B cell (primary cell): ENCODE results near the gene RPL13A. TPM values are rescaled to one million over a fixed set of nuclear protein-coding genes. Genes with fewer than 3 reads are reported as not detected.

Experiments used
- ATAC-seq: fragments of 200-7000 bp; cut with Tn5 transposase; one replicate; pipeline ENCODE4 v1.10.0; 2021; ENCODE audit warnings: low read depth, mild to moderate bottlenecking, moderate number of reproducible peaks, moderate library complexity
- CTCF ChIA-PET: fragments of 350-600 bp; sonication (Branson Sonifier 250); formaldehyde crosslinking; loops from one replicate; lab custom pipeline; 2021; ENCODE audit warnings: antibody characterized with exemption, inconsistent platforms; lab: Charles Lee
- POLR2A ChIA-PET: fragments of 350-600 bp; sonication (Branson Sonifier 250); formaldehyde crosslinking; loops from one replicate; lab custom pipeline; 2021; ENCODE audit warnings: antibody characterized with exemption; lab: Charles Lee
- DNase-seq: peaks from one replicate; pipeline ENCODE4 v3.0.0; 2013
- H2AFZ ChIP-seq: 2 replicates; pipeline ENCODE4 v1.6.1; 2012; ENCODE audit warnings: mild to moderate bottlenecking, low read depth, low read length; ENCODE audit not compliant: insufficient read depth, poor library complexity, severe bottlenecking
- H3K27ac ChIP-seq, 2 donors: 1 replicate in 1 of 2; 2 replicates in 1 of 2; pipeline ENCODE4 v1.5.1; 2012 to 2013; ENCODE audit warnings: low read length in 2 of 2, mild to moderate bottlenecking in 2 of 2, moderate library complexity in 1 of 2
- H3K27me3 ChIP-seq, 4 experiments: fragments of 200-600 bp in 1 of 4; sonication (generic) in 1 of 4; replicated peaks in 1 of 4; 1 replicate in 2 of 4; 2 replicates in 2 of 4; pipeline versions ENCODE4 v1.6.1 to v1.7.0; 2013 to 2016; ENCODE audit warnings: low read length in 3 of 4, mild to moderate bottlenecking in 2 of 4, mixed read lengths in 1 of 4, moderate library complexity in 1 of 4; ENCODE audit not compliant: insufficient read depth in 4 of 4, control insufficient read depth in 3 of 4; ENCODE audit errors: control extremely low read depth in 1 of 4
- H3K36me3 ChIP-seq, 2 experiments: replicated peaks in 1 of 2; 1 replicate in 1 of 2; 2 replicates in 1 of 2; pipeline versions ENCODE4 v1.6.1 to v1.7.1; 2013; ENCODE audit warnings: low read length in 1 of 2; ENCODE audit not compliant: insufficient read depth in 2 of 2, control insufficient read depth in 1 of 2; ENCODE audit errors: control extremely low read depth in 1 of 2, extremely low read depth in 1 of 2
- H3K4me1 ChIP-seq, 2 donors: fragments of 200-600 bp in 1 of 2; sonication (generic) in 1 of 2; 1 replicate in 1 of 2; 2 replicates in 1 of 2; pipeline versions ENCODE4 v1.5.1 to v1.6.1; 2013 to 2017; ENCODE audit warnings: low read length in 2 of 2; ENCODE audit not compliant: control insufficient read depth in 2 of 2, insufficient read depth in 2 of 2
- H3K4me2 ChIP-seq: replicated peaks from 2 replicates; pipeline ENCODE3; 2012; ENCODE audit warnings: mild to moderate bottlenecking, low read depth, low read length; ENCODE audit not compliant: poor library complexity, severe bottlenecking
- H3K4me3 ChIP-seq, 5 experiments: fragments of 200-600 bp in 1 of 5; sonication (generic) in 1 of 5; 1 replicate in 3 of 5; 2 replicates in 2 of 5; pipeline versions ENCODE4 v1.5.1 to v1.7.0; 2011 to 2016; ENCODE audit warnings: low read length in 4 of 5, mild to moderate bottlenecking in 4 of 5, low read depth in 2 of 5, control low read depth in 1 of 5, moderate library complexity in 1 of 5; ENCODE audit not compliant: insufficient read depth in 1 of 5; ENCODE audit errors: control extremely low read depth in 1 of 5, extremely low read depth in 1 of 5
- H3K79me2 ChIP-seq: fragments of 200-600 bp; sonication (generic); one replicate; pipeline ENCODE4 v1.6.0; 2016; ENCODE audit warnings: low read length; ENCODE audit not compliant: control insufficient read depth, insufficient read depth
- H3K9ac ChIP-seq: fragments of 200-600 bp; sonication (generic); 2 replicates; pipeline ENCODE4 v1.6.1; 2017; ENCODE audit warnings: mild to moderate bottlenecking, low read length, moderate library complexity
- H3K9me3 ChIP-seq, 3 donors: one replicate each; pipeline versions ENCODE4 v1.6.1 to v1.7.1; 2013; ENCODE audit warnings: low read length in 2 of 3; ENCODE audit not compliant: control insufficient read depth in 2 of 3, insufficient read depth in 1 of 3; ENCODE audit errors: control extremely low read depth in 1 of 3
- H4K20me1 ChIP-seq: 2 replicates; pipeline ENCODE4 v1.6.0; 2012; ENCODE audit warnings: mild to moderate bottlenecking, low read length; ENCODE audit not compliant: insufficient read depth, control insufficient read depth, poor library complexity, severe bottlenecking
- H3K27ac Mint-ChIP-seq: one replicate; pipeline ENCODE4 v1.8.0; 2021; ENCODE audit warnings: mixed read lengths
- H3K27me3 Mint-ChIP-seq: one replicate; pipeline ENCODE4 v1.8.0; 2021; ENCODE audit warnings: mixed read lengths
- H3K4me1 Mint-ChIP-seq: one replicate; pipeline ENCODE4 v1.8.0; 2021; ENCODE audit warnings: mixed read lengths
- H3K4me3 Mint-ChIP-seq: one replicate; pipeline ENCODE4 v1.8.0; 2021; ENCODE audit warnings: mixed read lengths
- H3K9me3 Mint-ChIP-seq: one replicate; pipeline ENCODE4 v1.8.0; 2022; ENCODE audit warnings: mixed read lengths; ENCODE audit not compliant: insufficient read depth
- EZH2 ChIP-seq: IDR thresholded peaks from 2 replicates; pipeline ENCODE4 v1.6.1; 2012; ENCODE audit warnings: borderline replicate concordance, low read depth, mild to moderate bottlenecking, moderate library complexity, low read length; ENCODE audit not compliant: insufficient read depth, poor library complexity, severe bottlenecking
- WGBS: methylation state at CpG from one replicate; pipeline ENCODE4 v1.1.5; 2013; ENCODE audit warnings: missing lambda C conversion rate; ENCODE audit not compliant: insufficient coverage; 5-methylcytosine and 5-hydroxymethylcytosine counted together
- intact Hi-C: fragments of 100-400 bp; cut with micrococcal nuclease; formaldehyde crosslinking; loops from one replicate; pipeline ENCODE4 v1.10.0; 2022
- polyA plus RNA-seq: library from polyadenylated mRNA; depleted of rRNA; stranded (reverse); fragments of >200 nt; gene quantifications from 2 replicates; pipeline ENCODE4 v1.2.3, GENCODE V29; 2012
- total RNA-seq, 2 donors: library from RNA; stranded (reverse); fragments of 120-200 nt in 1 of 2; gene quantifications; 1 replicate in 1 of 2; 2 replicates in 1 of 2; pipeline versions ENCODE4 v1.2.3 to v1.2.4, GENCODE V29; 2013 to 2022
- TF ChIP-seq, protein P1 (sequence below): fragments of 200-600 bp; IDR thresholded peaks from one replicate; pipeline ENCODE4 v1.8.0; 2022; ENCODE audit warnings: antibody characterized with exemption, mild to moderate bottlenecking

RPL13A gene
- total and polyA plus RNA-seq, 2 donors (not counting 1 experiment from before 2014, with no cell fraction given) = 5,457 to 6,298 TPM

DNA sequence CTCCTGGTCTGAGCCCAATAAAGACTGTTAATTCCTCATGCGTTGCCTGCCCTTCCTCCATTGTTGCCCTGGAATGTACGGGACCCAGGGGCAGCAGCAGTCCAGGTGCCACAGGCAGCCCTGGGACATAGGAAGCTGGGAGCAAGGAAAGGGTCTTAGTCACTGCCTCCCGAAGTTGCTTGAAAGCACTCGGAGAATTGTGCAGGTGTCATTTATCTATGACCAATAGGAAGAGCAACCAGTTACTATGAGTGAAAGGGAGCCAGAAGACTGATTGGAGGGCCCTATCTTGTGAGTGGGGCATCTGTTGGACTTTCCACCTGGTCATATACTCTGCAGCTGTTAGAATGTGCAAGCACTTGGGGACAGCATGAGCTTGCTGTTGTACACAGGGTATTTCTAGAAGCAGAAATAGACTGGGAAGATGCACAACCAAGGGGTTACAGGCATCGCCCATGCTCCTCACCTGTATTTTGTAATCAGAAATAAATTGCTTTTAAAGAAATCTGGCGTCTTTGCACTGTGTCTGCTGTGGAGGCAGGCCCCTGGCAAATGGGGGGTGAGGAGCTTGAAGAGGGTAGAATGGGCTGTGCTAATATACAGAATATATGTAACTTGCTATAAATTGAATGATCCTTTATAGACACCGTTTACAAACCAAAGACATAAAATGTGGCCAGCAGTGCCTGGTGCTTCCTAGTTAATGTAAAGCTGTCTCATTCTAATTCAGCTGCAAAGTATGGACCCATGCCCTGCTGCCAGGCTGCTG is 4.6 kb downstream of the RPL13A start:
- TF ChIP-seq, protein P1, sequence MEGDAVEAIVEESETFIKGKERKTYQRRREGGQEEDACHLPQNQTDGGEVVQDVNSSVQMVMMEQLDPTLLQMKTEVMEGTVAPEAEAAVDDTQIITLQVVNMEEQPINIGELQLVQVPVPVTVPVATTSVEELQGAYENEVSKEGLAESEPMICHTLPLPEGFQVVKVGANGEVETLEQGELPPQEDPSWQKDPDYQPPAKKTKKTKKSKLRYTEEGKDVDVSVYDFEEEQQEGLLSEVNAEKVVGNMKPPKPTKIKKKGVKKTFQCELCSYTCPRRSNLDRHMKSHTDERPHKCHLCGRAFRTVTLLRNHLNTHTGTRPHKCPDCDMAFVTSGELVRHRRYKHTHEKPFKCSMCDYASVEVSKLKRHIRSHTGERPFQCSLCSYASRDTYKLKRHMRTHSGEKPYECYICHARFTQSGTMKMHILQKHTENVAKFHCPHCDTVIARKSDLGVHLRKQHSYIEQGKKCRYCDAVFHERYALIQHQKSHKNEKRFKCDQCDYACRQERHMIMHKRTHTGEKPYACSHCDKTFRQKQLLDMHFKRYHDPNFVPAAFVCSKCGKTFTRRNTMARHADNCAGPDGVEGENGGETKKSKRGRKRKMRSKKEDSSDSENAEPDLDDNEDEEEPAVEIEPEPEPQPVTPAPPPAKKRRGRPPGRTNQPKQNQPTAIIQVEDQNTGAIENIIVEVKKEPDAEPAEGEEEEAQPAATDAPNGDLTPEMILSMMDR = no peak
- TF ChIP-seq EZH2 = no peak
- WGBS = 90% methylated on average over 5 of the region's 7 CpGs
- H3K4me2 ChIP-seq = no peak overlapping the region
- intact Hi-C loops = no loop called here
- ChIA-PET CTCF (interaction anchor here (0.7 to 1.1 kb wide), 2 partner anchors 11 to 22 kb away, joined by 3 to 4 read pairs; no protein-coding TSS in a partner anchor), POLR2A (interaction anchor here (0.6 kb wide), 2 partner anchors 8 to 23 kb away, joined by 3 to 4 read pairs; no protein-coding TSS in a partner anchor)
- peaks cover 45% of the 10 kb centered on the region for H4K20me1 ChIP-seq
- Mint-ChIP-seq H3K4me3 (peak overlapping the region; percentile 10), H3K27me3 (no peaks in the 10 kb centered on the region), H3K27ac (peak overlapping the region; percentile 81), H3K9me3 (no peaks in the 10 kb centered on the region), H3K4me1 (peaks cover 63% of the 10 kb centered on the region)
- DNase-seq (peak; percentile 35), ATAC-seq (no peak)
- no peak overlapping the region for H3K4me3 ChIP-seq
- peaks cover 15 to 46% of the 10 kb centered on the region in 2 donors for H3K4me1 ChIP-seq
- H3K9ac ChIP-seq = no peak overlapping the region
- H3K27ac ChIP-seq = peak overlapping the region in 1 of 2 donors; percentile 39
- H3K79me2 ChIP-seq = peaks cover 41% of the 10 kb centered on the region
- no peaks in the 10 kb centered on the region for H3K27me3 ChIP-seq
- peaks cover 0 to 5% (median 0%) of the 10 kb centered on the region in 3 donors for H3K9me3 ChIP-seq
- H3K36me3 ChIP-seq = peaks cover 10 to 44% of the 10 kb centered on the region in 2 experiments
- H2AFZ ChIP-seq = no peak overlapping the region
